ENCODE data around the gene NUP210. TPM values are rescaled to one million over a fixed set of nuclear protein-coding genes. Genes with fewer than 3 reads are reported as not detected.
A peak's percentile ranks its signal among the peaks of the same experiment; 100 is the strongest.

Gene NUP210
- total RNA-seq, 1 donor, result under 0.01 TPM

DNA sequence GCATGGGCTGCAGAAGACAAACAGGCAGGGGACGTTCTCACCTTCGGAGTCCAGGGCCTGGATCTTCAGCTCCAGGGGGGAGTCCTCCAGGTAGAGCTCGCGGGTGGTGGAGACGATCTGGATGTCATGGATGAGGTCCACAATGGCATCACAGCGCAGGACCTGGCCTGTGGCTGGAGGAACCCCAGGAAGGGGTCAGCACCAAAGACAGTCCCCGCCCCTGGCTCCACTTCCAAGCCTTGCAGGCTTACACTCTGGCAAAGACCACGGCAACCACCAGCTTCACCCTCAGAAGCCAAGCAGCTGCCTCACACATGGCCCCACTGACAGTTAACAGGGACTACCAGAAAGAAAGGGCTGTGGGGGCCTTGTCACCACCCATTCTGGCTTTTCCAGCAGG is 22.8 kb downstream of the NUP210 start:
- Histone ChIP-seq H3K4me3 (ENCODE audit: insufficient read depth, low read length) (no peak overlapping the region), H3K36me3 (ENCODE audit: insufficient read depth, low read length) (no peaks in the 10 kb centered on the region), H3K4me1 (ENCODE audit: insufficient read depth, low read length) (no peaks in the 10 kb centered on the region), H2AFZ (ENCODE audit: low read length) (no peak overlapping the region), H3K79me2 (ENCODE audit: insufficient read depth, low read length) (no peaks in the 10 kb centered on the region), H3K27ac (ENCODE audit: low read depth, low read length) (no peak overlapping the region), H3K27me3 (ENCODE audit: insufficient read depth, low read length) (peaks cover 3% of the 10 kb centered on the region), H4K20me1 (ENCODE audit: insufficient read depth, low read length) (no peaks in the 10 kb centered on the region), H3K9me3 (ENCODE audit: low read depth, low read length) (no peaks in the 10 kb centered on the region), H3K4me2 (ENCODE audit: insufficient read depth, low read length) (no peak overlapping the region)
- peak; percentile 3 for DNase-seq (ENCODE audit: insufficient read length, low spot score, missing footprints)
- TF ChIP-seq, protein P1, sequence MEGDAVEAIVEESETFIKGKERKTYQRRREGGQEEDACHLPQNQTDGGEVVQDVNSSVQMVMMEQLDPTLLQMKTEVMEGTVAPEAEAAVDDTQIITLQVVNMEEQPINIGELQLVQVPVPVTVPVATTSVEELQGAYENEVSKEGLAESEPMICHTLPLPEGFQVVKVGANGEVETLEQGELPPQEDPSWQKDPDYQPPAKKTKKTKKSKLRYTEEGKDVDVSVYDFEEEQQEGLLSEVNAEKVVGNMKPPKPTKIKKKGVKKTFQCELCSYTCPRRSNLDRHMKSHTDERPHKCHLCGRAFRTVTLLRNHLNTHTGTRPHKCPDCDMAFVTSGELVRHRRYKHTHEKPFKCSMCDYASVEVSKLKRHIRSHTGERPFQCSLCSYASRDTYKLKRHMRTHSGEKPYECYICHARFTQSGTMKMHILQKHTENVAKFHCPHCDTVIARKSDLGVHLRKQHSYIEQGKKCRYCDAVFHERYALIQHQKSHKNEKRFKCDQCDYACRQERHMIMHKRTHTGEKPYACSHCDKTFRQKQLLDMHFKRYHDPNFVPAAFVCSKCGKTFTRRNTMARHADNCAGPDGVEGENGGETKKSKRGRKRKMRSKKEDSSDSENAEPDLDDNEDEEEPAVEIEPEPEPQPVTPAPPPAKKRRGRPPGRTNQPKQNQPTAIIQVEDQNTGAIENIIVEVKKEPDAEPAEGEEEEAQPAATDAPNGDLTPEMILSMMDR (IDR thresholded peaks at IDR 0.05; ENCODE audit: extremely low read depth, low read depth, low read length), result no peak

DNA sequence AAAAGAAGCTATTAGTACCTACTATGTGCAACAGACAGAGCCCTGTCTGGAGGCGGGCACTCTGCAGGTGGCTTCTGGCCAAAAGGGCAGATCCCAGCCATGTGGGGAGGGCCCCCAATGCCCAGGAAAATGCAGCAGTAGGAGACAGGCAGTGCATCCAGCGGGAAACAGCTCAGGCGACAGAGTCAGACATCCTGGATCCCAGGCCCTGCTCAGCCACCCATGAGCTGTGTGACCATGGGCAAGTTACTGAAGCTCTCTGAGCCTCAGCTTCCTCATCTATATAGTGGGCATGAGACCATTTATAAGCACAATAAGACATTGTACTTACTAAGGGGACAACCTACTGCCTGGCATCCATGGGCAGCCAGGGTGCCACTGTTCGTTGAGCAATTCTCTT is 25.8 kb downstream of the NUP210 start:
- peaks cover 7% of the 10 kb centered on the region for H3K27me3 ChIP-seq (ENCODE audit: insufficient read depth, low read length)
- TF ChIP-seq, protein P1 (IDR thresholded peaks at IDR 0.05; ENCODE audit: extremely low read depth, low read depth, low read length), result no peak
- no peak overlapping the region for H2AFZ ChIP-seq (ENCODE audit: low read length)
- H4K20me1 ChIP-seq (ENCODE audit: insufficient read depth, low read length), result no peaks in the 10 kb centered on the region
- H3K4me1 ChIP-seq (ENCODE audit: insufficient read depth, low read length), result no peaks in the 10 kb centered on the region
- H3K9me3 ChIP-seq (ENCODE audit: low read depth, low read length), result no peaks in the 10 kb centered on the region
- H3K4me2 ChIP-seq (ENCODE audit: insufficient read depth, low read length), result no peak overlapping the region
- H3K79me2 ChIP-seq (ENCODE audit: insufficient read depth, low read length), result no peaks in the 10 kb centered on the region
- no peak for DNase-seq (ENCODE audit: insufficient read length, low spot score, missing footprints)
- H3K4me3 ChIP-seq (ENCODE audit: insufficient read depth, low read length), result no peak overlapping the region
- no peak overlapping the region for H3K27ac ChIP-seq (ENCODE audit: low read depth, low read length)
- no peaks in the 10 kb centered on the region for H3K36me3 ChIP-seq (ENCODE audit: insufficient read depth, low read length)

DNA sequence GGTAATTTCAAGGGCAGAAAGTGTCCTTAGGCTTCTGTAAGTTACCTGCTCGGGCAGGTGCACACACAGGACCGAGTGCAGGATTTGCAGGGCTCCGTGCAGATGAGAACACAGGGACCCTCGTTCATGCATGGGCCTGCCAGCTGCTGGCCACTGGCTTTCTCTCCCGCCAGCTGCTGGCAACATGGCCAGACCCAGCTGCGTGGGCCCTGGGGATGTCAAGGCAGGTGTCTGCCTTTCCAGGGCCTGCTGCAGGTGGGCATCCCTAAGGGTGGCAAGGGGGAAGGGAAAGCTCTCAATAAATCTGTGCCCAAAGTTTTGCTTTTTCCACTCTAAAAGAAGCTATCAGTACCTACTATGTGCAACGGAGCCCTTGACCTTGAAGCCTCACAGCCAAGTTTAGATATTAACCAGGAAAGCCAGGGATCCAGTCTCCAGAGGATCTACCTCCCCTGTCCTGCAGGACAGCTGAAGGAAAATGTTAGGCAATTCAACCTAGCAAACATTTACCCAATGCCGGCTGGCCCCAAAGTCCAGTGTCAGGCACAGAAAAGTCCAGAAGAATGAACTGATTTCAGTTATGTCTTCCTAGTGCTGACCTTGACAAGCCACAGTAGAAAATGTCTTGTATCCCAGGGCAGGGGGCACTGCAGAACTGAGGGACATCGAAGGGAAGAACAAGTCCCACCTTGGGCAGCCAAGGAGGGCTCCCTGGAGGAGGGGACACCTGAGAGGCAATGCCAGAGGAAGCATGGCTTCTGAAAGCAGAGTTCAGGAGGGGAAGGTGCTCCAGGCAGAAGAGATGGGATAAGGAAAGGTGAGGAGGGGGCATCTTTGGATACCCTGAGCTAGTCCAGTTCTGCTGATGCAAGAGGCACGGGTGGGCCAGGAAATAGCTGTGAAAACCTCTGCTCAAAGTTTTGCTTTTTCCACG is 26.4 kb downstream of the NUP210 start:
- DNase-seq (ENCODE audit: insufficient read length, low spot score, missing footprints), result peak; percentile 60
- peaks cover 7% of the 10 kb centered on the region for H3K27me3 ChIP-seq (ENCODE audit: insufficient read depth, low read length)
- no peaks in the 10 kb centered on the region for H4K20me1 ChIP-seq (ENCODE audit: insufficient read depth, low read length)
- no peaks in the 10 kb centered on the region for H3K4me1 ChIP-seq (ENCODE audit: insufficient read depth, low read length)
- TF ChIP-seq, protein P1 (IDR thresholded peaks at IDR 0.05; ENCODE audit: extremely low read depth, low read depth, low read length), result no peak
- no peak overlapping the region for H2AFZ ChIP-seq (ENCODE audit: low read length)
- no peak overlapping the region for H3K4me2 ChIP-seq (ENCODE audit: insufficient read depth, low read length)
- no peaks in the 10 kb centered on the region for H3K9me3 ChIP-seq (ENCODE audit: low read depth, low read length)
- H3K36me3 ChIP-seq (ENCODE audit: insufficient read depth, low read length), result no peaks in the 10 kb centered on the region
- H3K27ac ChIP-seq (ENCODE audit: low read depth, low read length), result no peak overlapping the region
- no peaks in the 10 kb centered on the region for H3K79me2 ChIP-seq (ENCODE audit: insufficient read depth, low read length)
- no peak overlapping the region for H3K4me3 ChIP-seq (ENCODE audit: insufficient read depth, low read length)

DNA sequence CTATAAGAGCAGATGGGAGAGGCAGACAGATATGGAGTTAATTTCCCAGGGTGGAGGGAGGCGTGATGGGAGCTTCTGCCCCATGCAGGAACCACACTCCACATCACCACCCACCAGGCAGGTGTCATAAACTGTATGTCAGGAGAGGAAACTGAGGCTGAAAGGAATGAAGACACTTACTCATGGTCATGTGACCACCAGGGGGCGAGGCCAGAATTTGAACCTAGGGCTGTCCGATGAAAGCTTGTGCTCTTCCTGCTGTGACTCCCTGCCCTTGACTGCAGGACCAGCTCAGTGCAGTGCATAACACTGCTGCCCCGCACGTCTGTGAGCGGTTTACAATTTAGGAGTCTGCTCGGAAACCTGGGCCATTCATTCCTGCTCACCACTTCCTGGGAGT is 28.8 kb downstream of the NUP210 start:
- H3K79me2 ChIP-seq (ENCODE audit: insufficient read depth, low read length), result no peaks in the 10 kb centered on the region
- H3K4me3 ChIP-seq (ENCODE audit: insufficient read depth, low read length), result no peak overlapping the region
- H3K36me3 ChIP-seq (ENCODE audit: insufficient read depth, low read length), result no peaks in the 10 kb centered on the region
- no peak overlapping the region for H3K27ac ChIP-seq (ENCODE audit: low read depth, low read length)
- H2AFZ ChIP-seq (ENCODE audit: low read length), result no peak overlapping the region
- H3K9me3 ChIP-seq (ENCODE audit: low read depth, low read length), result no peaks in the 10 kb centered on the region
- TF ChIP-seq, protein P1 (IDR thresholded peaks at IDR 0.05; ENCODE audit: extremely low read depth, low read depth, low read length), result no peak
- H3K4me2 ChIP-seq (ENCODE audit: insufficient read depth, low read length), result no peak overlapping the region
- DNase-seq (ENCODE audit: insufficient read length, low spot score, missing footprints), result peak; percentile 83
- H3K27me3 ChIP-seq (ENCODE audit: insufficient read depth, low read length), result peaks cover 7% of the 10 kb centered on the region
- no peaks in the 10 kb centered on the region for H3K4me1 ChIP-seq (ENCODE audit: insufficient read depth, low read length)
- no peaks in the 10 kb centered on the region for H4K20me1 ChIP-seq (ENCODE audit: insufficient read depth, low read length)
